Ovary (tissue), 9 donors: ENCODE results near the gene HSD17B11. TPM values are rescaled to one million over a fixed set of nuclear protein-coding genes. Genes with fewer than 3 reads are reported as not detected.

Experiments
- DNase-seq, 5 donors: peaks; one replicate each; pipeline ENCODE4 v3.0.0-alpha.2; 2019 to 2020
- H3K27ac ChIP-seq, 2 donors: fragments of 200-600 bp; one replicate each; pipeline versions ENCODE4 v1.5.1 to v1.8.0; 2019 to 2022
- H3K27me3 ChIP-seq: fragments of 200-600 bp; one replicate; pipeline ENCODE4 v1.8.0; 2022
- H3K36me3 ChIP-seq: fragments of 200-600 bp; sonication (generic); one replicate; pipeline ENCODE4 v1.5.1; 2019
- H3K4me1 ChIP-seq: one replicate; pipeline ENCODE4 v1.8.1; 2013; ENCODE audit warnings: mild to moderate bottlenecking, moderate library complexity; ENCODE audit not compliant: insufficient read depth
- H3K4me3 ChIP-seq: fragments of 200-600 bp; sonication (generic); one replicate; pipeline ENCODE4 v1.5.1; 2017
- H3K9me3 ChIP-seq, 2 donors: fragments of 200-600 bp in 1 of 2; sonication (generic) in 1 of 2; one replicate each; pipeline versions ENCODE4 v1.5.1 to v1.8.1; 2013 to 2019; ENCODE audit warnings: mild to moderate bottlenecking in 1 of 2, moderate library complexity in 1 of 2
- EP300 ChIP-seq: sonication (generic); formaldehyde crosslinking; IDR thresholded peaks from one replicate; pipeline ENCODE4 v1.6.1; 2017; ENCODE audit warnings: antibody characterized with exemption
- POLR2A ChIP-seq: fragments of 450-650 bp; IDR thresholded peaks from one replicate; pipeline ENCODE4 v1.6.1; 2017; ENCODE audit warnings: antibody characterized with exemption, mild to moderate bottlenecking, moderate library complexity
- WGBS, 3 donors: extraction: QIAGEN DNeasy Blood & Tissue Kit in 1 of 3; methylation state at CpG; one replicate each; pipeline versions ENCODE4 v1.1.5 to v1.1.7; 2013 to 2017; 5-methylcytosine and 5-hydroxymethylcytosine counted together
- intact Hi-C, 4 donors: fragments of 100-400 bp; cut with DNase I; formaldehyde crosslinking; loops; one replicate each; pipeline versions ENCODE4 v1.11.0 to v1.15.1; 2022 to 2023
- microRNA-seq, 3 donors: library from miRNA; unstranded; fragments of <30 nt; microRNA quantifications; one replicate each; pipeline versions ENCODE4 to v1.2.0, GENCODE V29; 2019 to 2020
- polyA plus RNA-seq, 2 donors: library from polyadenylated mRNA; stranded (reverse); fragments of 200-250 nt in 1 of 2; fragments of 350-450 nt in 1 of 2; fragmentation: Illumina TruSeq in 1 of 2; extraction: RNeasy Lipid Tissue Mini Kit (QIAGEN cat#74804) in 1 of 2; gene quantifications; one replicate each; pipeline ENCODE4 v1.2.3, GENCODE V29; 2013 to 2014
- small RNA-seq: library from RNA; depleted of rRNA; stranded (forward); fragments of <200 nt; gene quantifications from one replicate; pipeline ENCODE3, GENCODE V24; 2016
- total RNA-seq, 7 donors: library from RNA; depleted of rRNA in 2 of 7; stranded (reverse); fragments of >200 nt in 2 of 7; fragmentation: NEBNext Ultra II Directional in 3 of 7; extraction: Animal tissue kit (Norgen Biotek cat#: 25700) in 3 of 7; gene quantifications; one replicate each; pipeline versions ENCODE4 v1.1.0 to v1.2.4, GENCODE V29; 2016 to 2023
- TF ChIP-seq, protein P1 (sequence below), 3 donors: fragments of 450-650 bp in 2 of 3; fragments of 200-600 bp in 1 of 3; IDR thresholded peaks; one replicate each; pipeline versions ENCODE4 v1.5.1 to v1.8.0; 2016 to 2022; ENCODE audit warnings: antibody characterized with exemption in 3 of 3, mild to moderate bottlenecking in 1 of 3
- donor health status: DM: no; HTN: no; CAD: no; lungs with moderate emphysema.
- donor health status: DM: no; HTN: no; CAD: no.
- donor health status: Bipolar disorder and iron deficiency.
- donor health status: DM: yes; HTN: yes; CAD: no.
- donor health status: DM: no; HTN: no; CAD: no.
- donor health status: DM: yes; HTN: yes; CAD: no.

HSD17B11 gene
- total and polyA plus RNA-seq, 9 donors: 33.0 to 106 (median 51.7) TPM

DNA sequence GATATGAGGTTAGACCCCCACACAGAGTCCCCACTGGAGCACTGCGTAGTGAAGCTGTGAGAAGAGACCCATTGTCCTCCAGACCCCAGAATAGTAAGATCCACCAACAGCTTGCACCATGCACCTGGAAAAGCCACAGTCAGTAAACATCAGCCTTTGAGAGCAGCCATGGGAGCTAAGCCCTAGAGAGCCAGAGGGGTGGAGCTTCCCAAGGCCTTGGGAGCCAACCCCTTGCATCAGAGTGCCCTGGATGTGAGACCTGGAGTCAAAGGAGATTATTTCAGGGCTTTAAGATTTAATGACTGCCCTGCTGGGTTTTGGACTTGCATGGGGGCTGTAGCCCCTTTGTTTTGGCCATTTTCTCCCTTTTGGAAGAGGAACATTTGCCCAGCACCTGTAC, 104.0 kb downstream of the HSD17B11 start:
- H3K36me3 ChIP-seq: no peaks in the 10 kb centered on the region
- intact Hi-C loops: no loop called here
- H3K4me1 ChIP-seq: no peaks in the 10 kb centered on the region
- no peaks in the 10 kb centered on the region for H3K27me3 ChIP-seq
- TF ChIP-seq POLR2A: no peak
- no peak for TF ChIP-seq EP300
- TF ChIP-seq, protein P1, sequence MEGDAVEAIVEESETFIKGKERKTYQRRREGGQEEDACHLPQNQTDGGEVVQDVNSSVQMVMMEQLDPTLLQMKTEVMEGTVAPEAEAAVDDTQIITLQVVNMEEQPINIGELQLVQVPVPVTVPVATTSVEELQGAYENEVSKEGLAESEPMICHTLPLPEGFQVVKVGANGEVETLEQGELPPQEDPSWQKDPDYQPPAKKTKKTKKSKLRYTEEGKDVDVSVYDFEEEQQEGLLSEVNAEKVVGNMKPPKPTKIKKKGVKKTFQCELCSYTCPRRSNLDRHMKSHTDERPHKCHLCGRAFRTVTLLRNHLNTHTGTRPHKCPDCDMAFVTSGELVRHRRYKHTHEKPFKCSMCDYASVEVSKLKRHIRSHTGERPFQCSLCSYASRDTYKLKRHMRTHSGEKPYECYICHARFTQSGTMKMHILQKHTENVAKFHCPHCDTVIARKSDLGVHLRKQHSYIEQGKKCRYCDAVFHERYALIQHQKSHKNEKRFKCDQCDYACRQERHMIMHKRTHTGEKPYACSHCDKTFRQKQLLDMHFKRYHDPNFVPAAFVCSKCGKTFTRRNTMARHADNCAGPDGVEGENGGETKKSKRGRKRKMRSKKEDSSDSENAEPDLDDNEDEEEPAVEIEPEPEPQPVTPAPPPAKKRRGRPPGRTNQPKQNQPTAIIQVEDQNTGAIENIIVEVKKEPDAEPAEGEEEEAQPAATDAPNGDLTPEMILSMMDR (IDR thresholded peaks at IDR 0.05): no peak
- H3K4me3 ChIP-seq: no peak overlapping the region
- no peak for DNase-seq
- 41 to 94% (median 86%) methylated on average over 1 of the region's 1 CpG for WGBS, 3 donors
- H3K27ac ChIP-seq: no peak overlapping the region
- no peaks in the 10 kb centered on the region for H3K9me3 ChIP-seq

Small RNA genes within 50 kb of the gene (microRNA-seq; reads per million reads assigned to microRNA genes)
- gene MIR5705: 0 reads per million in 3 donors

Small RNA genes within 50 kb of the gene (small RNA-seq; reads per million reads assigned to genes)
- not detected for gene MIR5705
- not detected for gene RN7SL681P

Other genes with a start within 250 kb of the HSD17B11 start
- gene KLHL8, start 170.6 kb downstream of the HSD17B11 start, total RNA-seq: 10 to 100 TPM in 6 of 7 donors, 1 to 10 TPM in 1; 9.4 to 13.1 (median 11.6) TPM
- 1 to 10 TPM; 4.1 to 7.2 TPM for gene KLHL8, start 170.6 kb downstream of the HSD17B11 start, polyA plus RNA-seq
- gene HSD17B13, start 68.3 kb downstream of the HSD17B11 start, total RNA-seq: under 1 TPM; 0.23 to 0.69 (median 0.36) TPM
- under 1 TPM; 0.36 to 0.48 TPM for gene HSD17B13, start 68.3 kb downstream of the HSD17B11 start, polyA plus RNA-seq
- gene NUDT9, start 31.4 kb upstream of the HSD17B11 start, total RNA-seq: 10 to 100 TPM; 14.1 to 33.0 (median 27.0) TPM
- 10 to 100 TPM; 36.6 to 44.6 TPM for gene NUDT9, start 31.4 kb upstream of the HSD17B11 start, polyA plus RNA-seq
- gene SPARCL1, start 138.2 kb upstream of the HSD17B11 start, total RNA-seq: 100 to 1,000 TPM; 116 to 396 (median 243) TPM
- 1,000 to 10,000 TPM in 1 of 2 donors, 100 to 1,000 TPM in 1; 433 to 1,049 TPM for gene SPARCL1, start 138.2 kb upstream of the HSD17B11 start, polyA plus RNA-seq
- under 1 TPM in 1 of 7 donors, not detected in 6; 0.07 TPM for gene DSPP, start 217.3 kb upstream of the HSD17B11 start, total RNA-seq
- not detected for gene DSPP, start 217.3 kb upstream of the HSD17B11 start, polyA plus RNA-seq